Peyer's patch (tissue), 4 donors: ENCODE results near the gene CYBA. TPM values are rescaled to one million over a fixed set of nuclear protein-coding genes. Genes with fewer than 3 reads are reported as not detected.

Source experiments
- DNase-seq, 3 donors: peaks; one replicate each; pipeline ENCODE4 v3.0.0-alpha.2; 2017 to 2019
- H3K27ac ChIP-seq, 4 donors: fragments of 200-600 bp; sonication (generic); one replicate each; pipeline ENCODE4 v1.5.1; 2016 to 2019
- H3K27me3 ChIP-seq, 2 donors: fragments of 200-600 bp; sonication (generic); one replicate each; pipeline ENCODE4 v1.5.1; 2019
- H3K36me3 ChIP-seq, 3 donors: fragments of 200-600 bp; sonication (generic); one replicate each; pipeline ENCODE4 v1.5.1; 2016 to 2019
- H3K4me1 ChIP-seq, 4 donors: fragments of 200-600 bp; sonication (generic); one replicate each; pipeline ENCODE4 v1.5.1; 2016 to 2019
- H3K4me3 ChIP-seq, 4 donors: fragments of 200-600 bp; sonication (generic); 1 replicate in 3 of 4; 2 replicates in 1 of 4; pipeline ENCODE4 v1.5.1; 2016 to 2019; ENCODE audit warnings: mild to moderate bottlenecking in 1 of 4
- H3K9me3 ChIP-seq, 4 donors: fragments of 200-600 bp; sonication (generic); one replicate each; pipeline ENCODE4 v1.5.1; 2016 to 2019; ENCODE audit warnings: mild to moderate bottlenecking in 1 of 4
- POLR2A ChIP-seq, 2 donors: fragments of 450-650 bp; IDR thresholded peaks; one replicate each; pipeline ENCODE4 v1.5.1; 2017; ENCODE audit warnings: antibody characterized with exemption in 2 of 2, mild to moderate bottlenecking in 2 of 2, moderate library complexity in 2 of 2
- total RNA-seq, 4 donors: library from RNA; depleted of rRNA; stranded (reverse); fragments of >200 nt; gene quantifications; one replicate each; pipeline ENCODE4 v1.1.0, GENCODE V29; 2016
- TF ChIP-seq, protein P1 (sequence below), 6 experiments: fragments of 450-650 bp in 4 of 6; fragments of 200-600 bp in 2 of 6; sonication (generic) in 1 of 6; IDR thresholded peaks; one replicate each; pipeline ENCODE4 v1.5.1; 2017 to 2019; ENCODE audit warnings: antibody characterized with exemption in 6 of 6, mild to moderate bottlenecking in 3 of 6, moderate library complexity in 1 of 6

The CYBA gene
- total RNA-seq, 4 donors from 2014 or later: 131 to 162 (median 141) TPM

DNA sequence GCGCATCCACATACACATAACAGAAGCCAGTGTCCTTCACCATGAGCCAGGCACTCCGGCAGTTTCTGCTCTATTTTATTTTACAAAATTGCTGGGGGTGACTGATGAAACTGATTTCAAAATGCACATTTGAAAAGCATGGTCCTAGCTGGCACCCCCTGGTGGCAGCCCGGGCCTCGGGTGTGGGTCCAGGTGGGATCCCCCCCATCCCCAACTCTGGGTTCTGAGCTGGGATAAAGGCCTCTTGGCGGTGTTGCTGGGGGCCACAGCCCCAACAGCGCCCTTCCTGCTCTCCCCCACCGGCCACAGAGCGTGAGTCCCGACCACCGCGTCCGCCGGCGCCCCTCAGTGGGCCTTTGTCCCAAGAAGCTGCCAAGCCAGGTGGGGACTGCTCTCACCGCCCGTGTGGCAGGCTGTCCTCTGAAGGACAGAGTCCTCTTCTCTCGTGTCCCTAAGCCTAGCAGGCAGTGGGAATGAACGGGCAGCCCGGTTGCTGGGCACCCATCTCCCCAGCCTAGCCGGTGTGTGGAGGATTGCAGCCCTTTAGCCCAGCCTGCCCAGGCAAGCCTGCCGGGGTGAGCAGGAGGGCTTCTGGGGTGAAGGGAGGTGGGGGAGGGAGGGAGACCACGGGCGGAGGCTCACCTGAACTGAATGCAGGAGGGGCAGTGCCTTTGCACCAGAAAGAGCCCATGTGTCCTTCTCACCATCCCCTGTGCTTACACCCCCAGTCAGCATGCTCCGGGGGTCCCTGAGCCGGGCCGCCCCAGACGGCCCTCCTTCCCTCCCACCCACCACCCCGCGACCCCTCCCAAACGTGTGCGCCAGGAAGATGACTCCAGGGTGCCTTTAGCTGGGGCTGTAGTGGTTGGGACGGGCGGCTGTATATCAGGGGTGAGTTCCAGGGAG, 34.6 kb upstream of the CYBA start:
- DNase-seq: peak in 2 of 3 donors; percentile 71 to 75
- no peaks in the 10 kb centered on the region for H3K36me3 ChIP-seq
- H3K9me3 ChIP-seq: no peaks in the 10 kb centered on the region
- H3K27me3 ChIP-seq: peaks cover 0 to 9% of the 10 kb centered on the region in 2 donors
- peak overlapping the region; percentile 61 to 76 (median 69) for H3K4me3 ChIP-seq
- H3K4me1 ChIP-seq: peaks cover 0 to 46% (median 24%) of the 10 kb centered on the region in 4 donors
- no peak for TF ChIP-seq POLR2A (IDR thresholded peaks at IDR 0.05)
- TF ChIP-seq, protein P1, sequence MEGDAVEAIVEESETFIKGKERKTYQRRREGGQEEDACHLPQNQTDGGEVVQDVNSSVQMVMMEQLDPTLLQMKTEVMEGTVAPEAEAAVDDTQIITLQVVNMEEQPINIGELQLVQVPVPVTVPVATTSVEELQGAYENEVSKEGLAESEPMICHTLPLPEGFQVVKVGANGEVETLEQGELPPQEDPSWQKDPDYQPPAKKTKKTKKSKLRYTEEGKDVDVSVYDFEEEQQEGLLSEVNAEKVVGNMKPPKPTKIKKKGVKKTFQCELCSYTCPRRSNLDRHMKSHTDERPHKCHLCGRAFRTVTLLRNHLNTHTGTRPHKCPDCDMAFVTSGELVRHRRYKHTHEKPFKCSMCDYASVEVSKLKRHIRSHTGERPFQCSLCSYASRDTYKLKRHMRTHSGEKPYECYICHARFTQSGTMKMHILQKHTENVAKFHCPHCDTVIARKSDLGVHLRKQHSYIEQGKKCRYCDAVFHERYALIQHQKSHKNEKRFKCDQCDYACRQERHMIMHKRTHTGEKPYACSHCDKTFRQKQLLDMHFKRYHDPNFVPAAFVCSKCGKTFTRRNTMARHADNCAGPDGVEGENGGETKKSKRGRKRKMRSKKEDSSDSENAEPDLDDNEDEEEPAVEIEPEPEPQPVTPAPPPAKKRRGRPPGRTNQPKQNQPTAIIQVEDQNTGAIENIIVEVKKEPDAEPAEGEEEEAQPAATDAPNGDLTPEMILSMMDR (IDR thresholded peaks at IDR 0.05): peak; percentile 38 to 69 (median 50)
- H3K27ac ChIP-seq: peak overlapping the region; percentile 56 to 89 (median 68)

DNA sequence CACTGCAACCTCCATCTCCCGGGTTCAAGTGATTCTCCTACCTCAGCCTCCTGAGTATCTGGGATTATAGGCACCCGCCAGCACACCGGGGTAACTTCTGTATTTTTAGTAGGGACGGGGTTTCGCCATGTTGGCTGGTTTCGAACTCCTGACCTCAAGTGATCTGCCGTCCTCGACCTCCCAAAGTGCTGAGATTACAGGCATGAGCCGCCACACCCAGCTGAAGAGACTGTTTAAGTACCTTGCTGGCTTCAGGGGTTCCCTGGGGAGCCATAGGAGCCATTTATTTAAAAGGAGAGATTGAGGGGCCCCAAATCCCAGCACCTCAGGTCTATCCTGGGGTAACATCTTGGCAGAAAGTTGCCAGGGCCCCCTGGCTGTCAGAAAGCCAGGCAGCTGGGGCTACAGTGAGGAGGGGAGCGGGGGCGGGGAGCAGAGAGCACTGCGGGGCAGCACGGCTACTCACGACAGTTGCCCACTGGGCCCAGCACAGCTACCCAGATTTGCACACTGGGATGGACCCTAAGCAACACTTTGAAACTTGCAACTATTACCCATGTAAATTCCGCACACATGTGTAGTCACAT, 33.8 kb upstream of the CYBA start:
- H3K27ac ChIP-seq: peak overlapping the region in 2 of 4 donors; percentile 12 to 89
- H3K27me3 ChIP-seq: peaks cover 0 to 9% of the 10 kb centered on the region in 2 donors
- no peak for DNase-seq
- peak overlapping the region in 2 of 4 donors; percentile 72 to 76 for H3K4me3 ChIP-seq
- TF ChIP-seq POLR2A (IDR thresholded peaks at IDR 0.05): no peak
- TF ChIP-seq, protein P1 (IDR thresholded peaks at IDR 0.05): no peak
- no peaks in the 10 kb centered on the region for H3K36me3 ChIP-seq
- H3K9me3 ChIP-seq: no peaks in the 10 kb centered on the region
- peaks cover 0 to 46% (median 24%) of the 10 kb centered on the region in 4 donors for H3K4me1 ChIP-seq

DNA sequence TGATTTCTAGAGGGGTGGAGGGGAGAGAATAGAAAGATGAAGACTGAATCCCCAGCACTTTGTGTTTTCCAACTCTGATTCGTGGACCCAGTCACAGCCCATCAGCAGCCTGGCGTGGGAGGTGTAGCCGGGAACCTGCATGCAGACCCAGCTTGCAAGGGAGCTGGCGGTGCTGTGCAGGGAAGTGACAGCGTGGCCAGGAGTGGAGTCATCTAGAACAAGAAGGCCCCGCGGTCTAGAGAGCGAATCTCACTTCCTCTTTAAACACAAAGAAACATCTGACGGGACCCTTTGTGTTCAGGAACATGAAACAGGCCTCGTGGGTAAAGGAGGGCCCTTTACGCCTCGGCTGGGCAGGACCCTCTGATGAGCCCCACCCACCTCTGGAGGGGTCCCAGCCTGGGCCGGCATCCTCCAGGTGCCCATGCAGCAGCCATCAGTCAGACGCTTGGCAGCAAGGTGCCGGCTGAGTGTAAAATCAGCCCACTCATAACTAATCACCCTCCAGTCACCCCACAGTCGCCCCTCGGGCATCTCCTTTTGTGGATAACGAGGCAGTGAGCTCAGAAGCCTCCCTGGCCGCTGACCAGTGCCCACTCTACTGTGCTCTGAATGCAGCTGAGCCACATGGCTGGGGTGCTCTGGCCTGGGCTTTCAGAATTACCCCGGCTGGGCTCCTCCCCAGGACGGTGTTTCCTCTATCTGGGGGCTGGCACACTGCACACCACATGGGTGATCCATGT, 31.0 kb upstream of the CYBA start:
- peak in 1 of 2 donors; percentile 19 for TF ChIP-seq POLR2A (IDR thresholded peaks at IDR 0.05)
- TF ChIP-seq, protein P1 (IDR thresholded peaks at IDR 0.05): no peak
- no peaks in the 10 kb centered on the region for H3K36me3 ChIP-seq
- H3K27me3 ChIP-seq: peaks cover 0 to 9% of the 10 kb centered on the region in 2 donors
- peak overlapping the region; percentile 78 to 92 (median 87) for H3K27ac ChIP-seq
- peaks cover 0 to 34% (median 22%) of the 10 kb centered on the region in 4 donors for H3K4me1 ChIP-seq
- H3K4me3 ChIP-seq: peak overlapping the region; percentile 4 to 36 (median 14)
- H3K9me3 ChIP-seq: no peaks in the 10 kb centered on the region
- peak in 2 of 3 donors; percentile 96 to 97 for DNase-seq

DNA sequence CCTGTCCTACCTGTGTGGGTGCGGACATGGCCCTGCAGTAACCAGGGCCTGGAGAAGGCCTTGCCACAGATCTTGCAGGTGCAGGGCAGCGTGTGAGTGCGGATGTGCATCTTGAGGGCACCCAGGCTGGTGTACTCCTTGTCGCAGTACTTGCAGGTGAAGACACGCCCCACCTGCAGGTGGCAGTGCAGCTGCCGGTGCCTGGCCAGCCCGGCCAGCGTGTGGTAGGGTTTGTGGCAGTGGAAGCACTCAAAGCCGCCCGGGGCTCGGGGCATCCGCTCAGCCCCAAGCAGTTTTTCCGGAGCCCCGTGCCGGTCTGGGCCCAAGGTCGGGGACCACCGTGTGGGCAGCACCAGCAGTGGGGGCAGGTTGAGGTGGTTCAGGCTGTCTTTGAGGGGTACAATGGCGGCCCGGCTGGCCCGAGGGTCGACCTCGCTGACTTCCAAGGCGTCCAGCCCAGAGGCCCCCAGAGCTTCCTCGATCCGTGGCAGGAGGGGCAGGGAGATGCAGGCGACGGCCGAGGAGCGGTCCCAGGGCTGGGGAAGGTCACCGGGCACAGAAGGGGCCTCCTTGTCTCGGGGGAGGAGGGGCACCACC, 30.3 kb upstream of the CYBA start:
- no peaks in the 10 kb centered on the region for H3K9me3 ChIP-seq
- H3K4me1 ChIP-seq: peaks cover 0 to 29% (median 20%) of the 10 kb centered on the region in 4 donors
- H3K4me3 ChIP-seq: peak overlapping the region in 3 of 4 donors; percentile 6 to 36 (median 23)
- peaks cover 0 to 9% of the 10 kb centered on the region in 2 donors for H3K27me3 ChIP-seq
- DNase-seq: peak; percentile 80 to 93 (median 87)
- TF ChIP-seq POLR2A (IDR thresholded peaks at IDR 0.05): no peak
- TF ChIP-seq, protein P1 (IDR thresholded peaks at IDR 0.05): peak; percentile 18 to 75 (median 55)
- no peaks in the 10 kb centered on the region for H3K36me3 ChIP-seq
- peak overlapping the region; percentile 63 to 92 (median 87) for H3K27ac ChIP-seq
